ENCODE data around the gene RTF1. TPM values are rescaled to one million over a fixed set of nuclear protein-coding genes. Genes with fewer than 3 reads are reported as not detected.

RTF1 gene
- polyA plus RNA-seq, 1 donor (not counting 4 experiments of a cell fraction or from before 2014, with no cell fraction given): 28.5 TPM

GRCh38 chr15:41484937-41485625, 68.2 kb downstream of the RTF1 start:
- Histone ChIP-seq H3K9me1 (ENCODE audit: control insufficient read depth, extremely low read depth, insufficient read depth, low read length) (no peaks in the 10 kb centered on the region), H3K27ac (ENCODE audit: control insufficient read depth, insufficient read depth, low read length) (no peak overlapping the region), H4K20me1 (ENCODE audit: control insufficient read depth, extremely low read depth, insufficient read depth, low read length) (no peaks in the 10 kb centered on the region), H3K9me3 (ENCODE audit: control insufficient read depth, low read depth, low read length) (no peaks in the 10 kb centered on the region), H2AFZ (ENCODE audit: control insufficient read depth, low read length) (no peak overlapping the region), H3K4me2 (ENCODE audit: control insufficient read depth, extremely low read depth, insufficient read depth, low read depth, low read length) (no peak overlapping the region), H3K4me1 (ENCODE audit: control insufficient read depth, extremely low read depth, insufficient read depth, low read length) (no peaks in the 10 kb centered on the region), H3K36me3 (ENCODE audit: control insufficient read depth in 2 of 2, extremely low read depth in 1 of 2, insufficient read depth in 2 of 2, low read length in 2 of 2) (peaks cover 8% of the 10 kb centered on the region in 2 experiments), H3K27me3 (ENCODE audit: control insufficient read depth, extremely low read depth, insufficient read depth, low read length) (no peaks in the 10 kb centered on the region), H3K4me3 (ENCODE audit: control insufficient read depth in 2 of 3, extremely low read depth in 1 of 3, insufficient read depth in 2 of 3, low read depth in 1 of 3, low read length in 3 of 3) (no peak overlapping the region), H3K79me2 (ENCODE audit: control insufficient read depth, insufficient read depth, low read length) (no peaks in the 10 kb centered on the region), H3K9ac (ENCODE audit: control insufficient read depth, extremely low read depth, insufficient read depth, low read length) (no peak overlapping the region)
- no peak for DNase-seq (ENCODE audit: low read depth, low spot score)
- FAIRE-seq: no peak
- TF ChIP-seq EZH2 (IDR thresholded peaks at IDR 0.05; ENCODE audit: low read length) (no peak), CTCF (optimal IDR thresholded peaks at IDR 0.05 in 1 of 3, IDR thresholded peaks at IDR 0.05 in 1 of 3, conservative IDR thresholded peaks at IDR 0.05 in 1 of 3; ENCODE audit: extremely low read depth in 1 of 3, insufficient read depth in 2 of 3, low read length in 3 of 3) (no peak)
- dilution Hi-C loops (cut with MboI; ENCODE audit: extremely low pct_ligation_motif_present, low sequenced_read_pairs): no loop called here

GRCh38 chr15:41486286-41486685, 69.4 kb downstream of the RTF1 start:
- Histone ChIP-seq H3K4me3 (ENCODE audit: control insufficient read depth in 2 of 3, extremely low read depth in 1 of 3, insufficient read depth in 2 of 3, low read depth in 1 of 3, low read length in 3 of 3) (no peak overlapping the region), H3K27ac (ENCODE audit: control insufficient read depth, insufficient read depth, low read length) (no peak overlapping the region), H3K4me1 (ENCODE audit: control insufficient read depth, extremely low read depth, insufficient read depth, low read length) (peaks cover 4% of the 10 kb centered on the region), H4K20me1 (ENCODE audit: control insufficient read depth, extremely low read depth, insufficient read depth, low read length) (no peaks in the 10 kb centered on the region), H3K36me3 (ENCODE audit: control insufficient read depth in 2 of 2, extremely low read depth in 1 of 2, insufficient read depth in 2 of 2, low read length in 2 of 2) (peaks cover 2 to 3% of the 10 kb centered on the region in 2 experiments), H3K27me3 (ENCODE audit: control insufficient read depth, extremely low read depth, insufficient read depth, low read length) (no peaks in the 10 kb centered on the region), H3K9ac (ENCODE audit: control insufficient read depth, extremely low read depth, insufficient read depth, low read length) (no peak overlapping the region), H3K9me3 (ENCODE audit: control insufficient read depth, low read depth, low read length) (no peaks in the 10 kb centered on the region), H3K4me2 (ENCODE audit: control insufficient read depth, extremely low read depth, insufficient read depth, low read depth, low read length) (no peak overlapping the region), H2AFZ (ENCODE audit: control insufficient read depth, low read length) (no peak overlapping the region), H3K79me2 (ENCODE audit: control insufficient read depth, insufficient read depth, low read length) (no peaks in the 10 kb centered on the region), H3K9me1 (ENCODE audit: control insufficient read depth, extremely low read depth, insufficient read depth, low read length) (no peaks in the 10 kb centered on the region)
- dilution Hi-C loops (cut with MboI; ENCODE audit: extremely low pct_ligation_motif_present, low sequenced_read_pairs): no loop called here
- TF ChIP-seq CTCF (optimal IDR thresholded peaks at IDR 0.05 in 1 of 3, IDR thresholded peaks at IDR 0.05 in 1 of 3, conservative IDR thresholded peaks at IDR 0.05 in 1 of 3; ENCODE audit: extremely low read depth in 1 of 3, insufficient read depth in 2 of 3, low read length in 3 of 3): no peak
- no peak for TF ChIP-seq EZH2 (IDR thresholded peaks at IDR 0.05; ENCODE audit: low read length)
- DNase-seq (ENCODE audit: low read depth, low spot score) (no peak), FAIRE-seq (no peak)

Data from keratinocyte (primary cell).